ENCODE results near the gene HOMER2. TPM values are rescaled to one million over a fixed set of nuclear protein-coding genes. Genes with fewer than 3 reads are reported as not detected.

The HOMER2 gene
- total and polyA plus RNA-seq, 9 of the 15 experiments (the other 6 are each of a cell fraction or from before 2014, with no cell fraction given): 0.13 to 0.47 (median 0.29) TPM; not detected in 1

- WGBS (ENCODE audit: insufficient coverage, low coverage, missing lambda C conversion rate): under 1% methylated on average over 9 of the region's 9 CpGs
- Histone ChIP-seq H3K36me3 (ENCODE audit: control insufficient read depth, insufficient read depth, low read length) (no peaks in the 10 kb centered on the region), H3K27ac (ENCODE audit: extremely low read depth, low read depth, low read length) (no peak overlapping the region), H3K4me2 (ENCODE audit: insufficient read depth, low read length) (no peak overlapping the region), H4K20me1 (replicated peaks; ENCODE audit: control insufficient read depth, insufficient read depth, low read length) (peaks cover 8% of the 10 kb centered on the region; the same call in 1 of the 2 replicates), H3K9me3 (replicated peaks; ENCODE audit: control insufficient read depth, insufficient read depth, low read depth, low read length) (no peaks in the 10 kb centered on the region), H2AFZ (ENCODE audit: low read depth, low read length) (no peak overlapping the region), H3K9ac (ENCODE audit: insufficient read depth in 1 of 2, low read depth in 2 of 2, low read length in 2 of 2) (no peak overlapping the region), H3K79me2 (ENCODE audit: control insufficient read depth, insufficient read depth, low read length) (no peaks in the 10 kb centered on the region), H3K9me1 (ENCODE audit: control insufficient read depth, insufficient read depth, low read length) (no peaks in the 10 kb centered on the region), H3K4me3 (no peak overlapping the region), H3K4me1 (replicated peaks in 1 of 2; ENCODE audit: control insufficient read depth in 2 of 2, insufficient read depth in 2 of 2, low read length in 2 of 2) (peaks cover 3 to 7% of the 10 kb centered on the region in 2 experiments; a peak in 1 of 5 replicates), H3K27me3 (ENCODE audit: control insufficient read depth in 2 of 2, insufficient read depth in 2 of 2, low read length in 2 of 2) (peaks cover 37 to 44% of the 10 kb centered on the region in 2 experiments)
- TF ChIP-seq ZNF609 (CRISPR knock-in tag; IDR thresholded peaks at IDR 0.05; ENCODE audit: borderline replicate concordance) (no peak), MITF (IDR thresholded peaks at IDR 0.05) (no peak), ZNF551 (CRISPR knock-in tag; IDR thresholded peaks at IDR 0.05) (no peak), NFIC (IDR thresholded peaks at IDR 0.05) (0 out of 2 replicates have a peak, but pooled peaks have one; percentile 37), PBX2 (CRISPR knock-in tag; IDR thresholded peaks at IDR 0.05; ENCODE audit: low read depth) (no peak), PBX2 (tag; conservative IDR thresholded peaks at IDR 0.05; ENCODE audit: low read depth) (peak; percentile 50), NRF1 (conservative IDR thresholded peaks at IDR 0.05 in 1 of 2, IDR thresholded peaks at IDR 0.05 in 1 of 2) (peak; percentile 41 to 45; a peak in 3 of 4 replicates), PHTF2 (CRISPR knock-in tag; IDR thresholded peaks at IDR 0.05) (no peak), L3MBTL2 (IDR thresholded peaks at IDR 0.05) (no peak)
- ChIA-PET POLR2A (interaction anchor here (0.6 to 2.4 kb wide), 3 partner anchors 8 to 415 kb away, joined by 3 to 8 read pairs (median 4); no protein-coding TSS in a partner anchor), CTCF (ENCODE audit: low intra/inter-chr PET ratio) (no interaction called here)
- no TSS peak for BruUV-seq (replicated peaks)
- FAIRE-seq (no peak), DNase-seq (ENCODE audit: extremely low read depth in 1 of 4, low spot score in 3 of 4) (no peak), ATAC-seq (peak; percentile 62; the same call in 2 of the 3 replicates)
- intact Hi-C loops (cut with micrococcal nuclease) (no loop called here), in situ Hi-C loops (cut with MboI) (no loop called here)
Observed at GRCh38 chr15:82890338-82890994, 62.1 kb downstream of the HOMER2 start.

Data from K562 (cell line).